HepG2 (cell line): ENCODE results near the gene KLHL33. TPM values are rescaled to one million over a fixed set of nuclear protein-coding genes. Genes with fewer than 3 reads are reported as not detected.

Source experiments
- ARHGAP35 ChIP-seq: sonication (generic); formaldehyde crosslinking; IDR thresholded peaks from 2 replicates; pipeline ENCODE4 v1.9.0; 2022; ENCODE audit warnings: mild to moderate bottlenecking, inconsistent platforms, moderate library complexity, missing genetic modification reagents, borderline replicate concordance
- PAX8 ChIP-seq: sonication (generic); formaldehyde crosslinking; IDR thresholded peaks from 2 replicates; pipeline ENCODE4 v1.8.0; 2022; ENCODE audit warnings: mild to moderate bottlenecking, missing genetic modification reagents, borderline replicate concordance
- RAD21 ChIP-seq: fragments of 450-650 bp; formaldehyde crosslinking; IDR thresholded peaks from 2 replicates; pipeline ENCODE4 v1.5.0; 2020; ENCODE audit warnings: mild to moderate bottlenecking
- RFX3 ChIP-seq: IDR thresholded peaks from 2 replicates; pipeline ENCODE4 v1.6.1; 2016; ENCODE audit warnings: missing biosample characterization, missing genetic modification reagents
- ZNF234 ChIP-seq: sonication (generic); formaldehyde crosslinking; conservative IDR thresholded peaks from 2 replicates; pipeline ENCODE4 v1.5.1; 2020; ENCODE audit warnings: mild to moderate bottlenecking, missing genetic modification reagents
- polyA plus RNA-seq, 8 experiments: library from polyadenylated mRNA; depleted of rRNA in 3 of 8; stranded (reverse) in 7 of 8; unstranded in 1 of 8; fragments of >200 nt; fragmentation: Illumina TruSeq in 4 of 8; extraction: Trizol in 4 of 8; gene quantifications; 2 replicates each; pipeline versions ENCODE4 v1.2.1 to v1.2.3, GENCODE V29; 2011 to 2016; ENCODE audit warnings: low read depth in 4 of 8, missing spikeins in 1 of 8, mixed read lengths in 1 of 8; ENCODE audit not compliant: insufficient read depth in 1 of 8
- total RNA-seq, 5 experiments: library from RNA; depleted of rRNA; stranded (reverse); fragments of >200 nt; fragmentation: Illumina TruSeq; extraction: Trizol; gene quantifications; 2 replicates each; pipeline ENCODE4 v1.2.3, GENCODE V29; 2016; ENCODE audit warnings: low read depth in 1 of 5
- TF ChIP-seq, protein P1 (sequence below): sonication (generic); formaldehyde crosslinking; IDR thresholded peaks from 2 replicates; pipeline ENCODE4 v1.5.1; 2020; ENCODE audit warnings: mild to moderate bottlenecking, missing genetic modification reagents, borderline replicate concordance
- TF ChIP-seq, protein P2 (sequence below): sonication (generic); formaldehyde crosslinking; conservative IDR thresholded peaks from 2 replicates; pipeline ENCODE4 v1.8.0; 2022; ENCODE audit warnings: mild to moderate bottlenecking, moderate library complexity, missing genetic modification reagents
- TF ChIP-seq, protein P3 (sequence below): sonication (generic); formaldehyde crosslinking; IDR thresholded peaks from 2 replicates; pipeline ENCODE4 v1.5.0; 2020; ENCODE audit warnings: missing genetic modification reagents, mild to moderate bottlenecking, borderline replicate concordance
- TF ChIP-seq, protein P4 (sequence below): sonication (generic); formaldehyde crosslinking; IDR thresholded peaks from 2 replicates; pipeline ENCODE4 v1.5.0; 2020; ENCODE audit warnings: mild to moderate bottlenecking, missing genetic modification reagents, borderline replicate concordance

KLHL33 gene
- total and polyA plus RNA-seq, 2 of the 13 experiments (the other 11 are each of a cell fraction or from before 2014, with no cell fraction given) = not detected

DNA sequence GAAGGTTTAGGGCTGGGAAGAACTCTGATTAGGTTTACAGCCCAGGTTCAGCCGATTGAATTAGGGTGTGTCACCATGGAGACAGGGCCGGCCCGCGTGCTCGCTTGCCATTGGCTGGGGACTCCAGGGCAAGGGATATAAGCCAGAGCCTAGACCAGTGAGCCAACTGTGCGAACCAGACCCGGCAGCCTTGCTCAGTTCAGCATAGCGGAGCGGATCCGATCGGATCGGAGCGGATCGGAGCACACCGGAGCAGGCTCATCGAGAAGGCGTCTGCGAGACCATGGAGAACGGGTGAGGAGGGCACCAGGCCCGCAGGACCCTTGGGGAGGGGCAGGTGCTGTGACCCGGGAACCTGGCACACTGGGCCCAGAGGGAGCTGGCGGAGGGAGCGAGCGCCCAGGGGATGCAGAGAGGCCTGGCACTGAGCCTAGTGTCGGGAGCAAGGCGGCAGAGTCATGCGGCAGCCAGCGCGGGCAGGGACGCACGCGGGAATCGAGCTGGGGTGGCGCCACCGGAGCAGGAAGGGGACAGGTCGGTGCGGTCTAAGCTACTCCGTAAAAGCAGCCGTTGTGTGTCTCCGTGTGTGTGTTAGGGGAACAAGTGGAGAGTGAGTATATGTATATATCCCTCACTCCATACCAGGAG lies 33.4 kb upstream of the KLHL33 start, which contains the start of gene PNP (continued):
- TF ChIP-seq, protein P1, sequence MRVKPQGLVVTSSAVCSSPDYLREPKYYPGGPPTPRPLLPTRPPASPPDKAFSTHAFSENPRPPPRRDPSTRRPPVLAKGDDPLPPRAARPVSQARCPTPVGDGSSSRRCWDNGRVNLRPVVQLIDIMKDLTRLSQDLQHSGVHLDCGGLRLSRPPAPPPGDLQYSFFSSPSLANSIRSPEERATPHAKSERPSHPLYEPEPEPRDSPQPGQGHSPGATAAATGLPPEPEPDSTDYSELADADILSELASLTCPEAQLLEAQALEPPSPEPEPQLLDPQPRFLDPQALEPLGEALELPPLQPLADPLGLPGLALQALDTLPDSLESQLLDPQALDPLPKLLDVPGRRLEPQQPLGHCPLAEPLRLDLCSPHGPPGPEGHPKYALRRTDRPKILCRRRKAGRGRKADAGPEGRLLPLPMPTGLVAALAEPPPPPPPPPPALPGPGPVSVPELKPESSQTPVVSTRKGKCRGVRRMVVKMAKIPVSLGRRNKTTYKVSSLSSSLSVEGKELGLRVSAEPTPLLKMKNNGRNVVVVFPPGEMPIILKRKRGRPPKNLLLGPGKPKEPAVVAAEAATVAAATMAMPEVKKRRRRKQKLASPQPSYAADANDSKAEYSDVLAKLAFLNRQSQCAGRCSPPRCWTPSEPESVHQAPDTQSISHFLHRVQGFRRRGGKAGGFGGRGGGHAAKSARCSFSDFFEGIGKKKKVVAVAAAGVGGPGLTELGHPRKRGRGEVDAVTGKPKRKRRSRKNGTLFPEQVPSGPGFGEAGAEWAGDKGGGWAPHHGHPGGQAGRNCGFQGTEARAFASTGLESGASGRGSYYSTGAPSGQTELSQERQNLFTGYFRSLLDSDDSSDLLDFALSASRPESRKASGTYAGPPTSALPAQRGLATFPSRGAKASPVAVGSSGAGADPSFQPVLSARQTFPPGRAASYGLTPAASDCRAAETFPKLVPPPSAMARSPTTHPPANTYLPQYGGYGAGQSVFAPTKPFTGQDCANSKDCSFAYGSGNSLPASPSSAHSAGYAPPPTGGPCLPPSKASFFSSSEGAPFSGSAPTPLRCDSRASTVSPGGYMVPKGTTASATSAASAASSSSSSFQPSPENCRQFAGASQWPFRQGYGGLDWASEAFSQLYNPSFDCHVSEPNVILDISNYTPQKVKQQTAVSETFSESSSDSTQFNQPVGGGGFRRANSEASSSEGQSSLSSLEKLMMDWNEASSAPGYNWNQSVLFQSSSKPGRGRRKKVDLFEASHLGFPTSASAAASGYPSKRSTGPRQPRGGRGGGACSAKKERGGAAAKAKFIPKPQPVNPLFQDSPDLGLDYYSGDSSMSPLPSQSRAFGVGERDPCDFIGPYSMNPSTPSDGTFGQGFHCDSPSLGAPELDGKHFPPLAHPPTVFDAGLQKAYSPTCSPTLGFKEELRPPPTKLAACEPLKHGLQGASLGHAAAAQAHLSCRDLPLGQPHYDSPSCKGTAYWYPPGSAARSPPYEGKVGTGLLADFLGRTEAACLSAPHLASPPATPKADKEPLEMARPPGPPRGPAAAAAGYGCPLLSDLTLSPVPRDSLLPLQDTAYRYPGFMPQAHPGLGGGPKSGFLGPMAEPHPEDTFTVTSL (CRISPR knock-in tag) = no peak
- TF ChIP-seq PAX8 (CRISPR knock-in tag) (no peak), RAD21 (CRISPR knock-in tag) (peak; percentile 60; the same call in 1 of the 2 replicates), ARHGAP35 (CRISPR knock-in tag) (peak; percentile 95; the same call in 1 of the 2 replicates), RFX3 (peak; percentile 85), ZNF234 (CRISPR knock-in tag) (no peak)
- TF ChIP-seq, protein P2, sequence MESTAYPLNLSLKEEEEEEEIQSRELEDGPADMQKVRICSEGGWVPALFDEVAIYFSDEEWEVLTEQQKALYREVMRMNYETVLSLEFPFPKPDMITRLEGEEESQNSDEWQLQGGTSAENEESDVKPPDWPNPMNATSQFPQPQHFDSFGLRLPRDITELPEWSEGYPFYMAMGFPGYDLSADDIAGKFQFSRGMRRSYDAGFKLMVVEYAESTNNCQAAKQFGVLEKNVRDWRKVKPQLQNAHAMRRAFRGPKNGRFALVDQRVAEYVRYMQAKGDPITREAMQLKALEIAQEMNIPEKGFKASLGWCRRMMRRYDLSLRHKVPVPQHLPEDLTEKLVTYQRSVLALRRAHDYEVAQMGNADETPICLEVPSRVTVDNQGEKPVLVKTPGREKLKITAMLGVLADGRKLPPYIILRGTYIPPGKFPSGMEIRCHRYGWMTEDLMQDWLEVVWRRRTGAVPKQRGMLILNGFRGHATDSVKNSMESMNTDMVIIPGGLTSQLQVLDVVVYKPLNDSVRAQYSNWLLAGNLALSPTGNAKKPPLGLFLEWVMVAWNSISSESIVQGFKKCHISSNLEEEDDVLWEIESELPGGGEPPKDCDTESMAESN (CRISPR knock-in tag) = peak; percentile 95
- TF ChIP-seq, protein P3, sequence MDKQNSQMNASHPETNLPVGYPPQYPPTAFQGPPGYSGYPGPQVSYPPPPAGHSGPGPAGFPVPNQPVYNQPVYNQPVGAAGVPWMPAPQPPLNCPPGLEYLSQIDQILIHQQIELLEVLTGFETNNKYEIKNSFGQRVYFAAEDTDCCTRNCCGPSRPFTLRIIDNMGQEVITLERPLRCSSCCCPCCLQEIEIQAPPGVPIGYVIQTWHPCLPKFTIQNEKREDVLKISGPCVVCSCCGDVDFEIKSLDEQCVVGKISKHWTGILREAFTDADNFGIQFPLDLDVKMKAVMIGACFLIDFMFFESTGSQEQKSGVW (CRISPR knock-in tag) = no peak
- TF ChIP-seq, protein P4, sequence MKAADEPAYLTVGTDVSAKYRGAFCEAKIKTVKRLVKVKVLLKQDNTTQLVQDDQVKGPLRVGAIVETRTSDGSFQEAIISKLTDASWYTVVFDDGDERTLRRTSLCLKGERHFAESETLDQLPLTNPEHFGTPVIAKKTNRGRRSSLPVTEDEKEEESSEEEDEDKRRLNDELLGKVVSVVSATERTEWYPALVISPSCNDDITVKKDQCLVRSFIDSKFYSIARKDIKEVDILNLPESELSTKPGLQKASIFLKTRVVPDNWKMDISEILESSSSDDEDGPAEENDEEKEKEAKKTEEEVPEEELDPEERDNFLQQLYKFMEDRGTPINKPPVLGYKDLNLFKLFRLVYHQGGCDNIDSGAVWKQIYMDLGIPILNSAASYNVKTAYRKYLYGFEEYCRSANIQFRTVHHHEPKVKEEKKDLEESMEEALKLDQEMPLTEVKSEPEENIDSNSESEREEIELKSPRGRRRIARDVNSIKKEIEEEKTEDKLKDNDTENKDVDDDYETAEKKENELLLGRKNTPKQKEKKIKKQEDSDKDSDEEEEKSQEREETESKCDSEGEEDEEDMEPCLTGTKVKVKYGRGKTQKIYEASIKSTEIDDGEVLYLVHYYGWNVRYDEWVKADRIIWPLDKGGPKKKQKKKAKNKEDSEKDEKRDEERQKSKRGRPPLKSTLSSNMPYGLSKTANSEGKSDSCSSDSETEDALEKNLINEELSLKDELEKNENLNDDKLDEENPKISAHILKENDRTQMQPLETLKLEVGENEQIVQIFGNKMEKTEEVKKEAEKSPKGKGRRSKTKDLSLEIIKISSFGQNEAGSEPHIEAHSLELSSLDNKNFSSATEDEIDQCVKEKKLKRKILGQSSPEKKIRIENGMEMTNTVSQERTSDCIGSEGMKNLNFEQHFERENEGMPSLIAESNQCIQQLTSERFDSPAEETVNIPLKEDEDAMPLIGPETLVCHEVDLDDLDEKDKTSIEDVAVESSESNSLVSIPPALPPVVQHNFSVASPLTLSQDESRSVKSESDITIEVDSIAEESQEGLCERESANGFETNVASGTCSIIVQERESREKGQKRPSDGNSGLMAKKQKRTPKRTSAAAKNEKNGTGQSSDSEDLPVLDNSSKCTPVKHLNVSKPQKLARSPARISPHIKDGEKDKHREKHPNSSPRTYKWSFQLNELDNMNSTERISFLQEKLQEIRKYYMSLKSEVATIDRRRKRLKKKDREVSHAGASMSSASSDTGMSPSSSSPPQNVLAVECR (CRISPR knock-in tag) = peak; percentile 97
